Effector memory CD4-positive, alpha-beta T cell (primary cell): ENCODE data around the gene E2F1.
"Not testable (repeated sequence)": the region's sequence is repeated elsewhere in the genome, so short reads cannot be mapped to it uniquely, and the experiment has no call there.

ENCODE experiments used
- DNase-seq, 3 donors: peaks; one replicate each; pipeline ENCODE4 v3.0.0-alpha.2; 2020
- H3K27ac ChIP-seq: 2 replicates; pipeline ENCODE4 v1.7.0; 2013; ENCODE audit warnings: mild to moderate bottlenecking, low read length, moderate library complexity; ENCODE audit not compliant: insufficient read depth, poor library complexity, severe bottlenecking
- H3K27me3 ChIP-seq: replicated peaks from 2 replicates; pipeline ENCODE4 v1.7.0; 2013; ENCODE audit warnings: mild to moderate bottlenecking, low read length; ENCODE audit not compliant: insufficient read depth, control insufficient read depth, poor library complexity, severe bottlenecking
- H3K36me3 ChIP-seq: 2 replicates; pipeline ENCODE4 v1.7.0; 2013; ENCODE audit warnings: mild to moderate bottlenecking, low read length, moderate library complexity; ENCODE audit not compliant: control insufficient read depth, insufficient read depth
- H3K4me1 ChIP-seq: 2 replicates; pipeline ENCODE4 v1.7.0; 2013; ENCODE audit warnings: low read length, mild to moderate bottlenecking; ENCODE audit not compliant: control insufficient read depth, insufficient read depth, poor library complexity, severe bottlenecking
- H3K4me3 ChIP-seq: 2 replicates; pipeline ENCODE4 v1.7.0; 2013; ENCODE audit warnings: low read length, low read depth, mild to moderate bottlenecking; ENCODE audit not compliant: insufficient read depth, poor library complexity, severe bottlenecking
- H3K9me3 ChIP-seq: 2 replicates; pipeline ENCODE4 v1.7.0; 2013; ENCODE audit warnings: mild to moderate bottlenecking, low read length, moderate library complexity; ENCODE audit not compliant: control insufficient read depth

The E2F1 gene

DNA sequence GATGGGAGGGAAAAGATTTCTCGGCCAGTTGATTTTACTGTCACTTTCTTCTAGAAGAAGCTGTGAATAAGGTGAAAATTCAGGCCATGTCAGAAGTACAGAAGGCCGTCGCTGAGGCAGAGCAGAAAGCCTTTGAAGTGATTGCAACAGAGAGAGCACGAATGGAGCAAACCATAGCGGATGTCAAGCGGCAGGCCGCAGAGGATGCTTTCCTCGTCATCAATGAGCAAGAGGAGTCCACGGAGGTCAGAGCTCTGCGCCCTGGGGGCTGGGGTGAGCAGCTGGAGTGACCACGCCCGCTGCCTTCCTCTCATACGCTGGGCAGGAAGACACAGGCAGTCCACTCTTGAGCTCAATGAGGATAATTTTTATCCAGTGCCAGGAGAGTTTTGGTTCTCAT, 45.9 kb downstream of the E2F1 start:
- Histone ChIP-seq H3K36me3 (peaks cover 44% of the 10 kb centered on the region), H3K27ac (no peak overlapping the region)

DNA sequence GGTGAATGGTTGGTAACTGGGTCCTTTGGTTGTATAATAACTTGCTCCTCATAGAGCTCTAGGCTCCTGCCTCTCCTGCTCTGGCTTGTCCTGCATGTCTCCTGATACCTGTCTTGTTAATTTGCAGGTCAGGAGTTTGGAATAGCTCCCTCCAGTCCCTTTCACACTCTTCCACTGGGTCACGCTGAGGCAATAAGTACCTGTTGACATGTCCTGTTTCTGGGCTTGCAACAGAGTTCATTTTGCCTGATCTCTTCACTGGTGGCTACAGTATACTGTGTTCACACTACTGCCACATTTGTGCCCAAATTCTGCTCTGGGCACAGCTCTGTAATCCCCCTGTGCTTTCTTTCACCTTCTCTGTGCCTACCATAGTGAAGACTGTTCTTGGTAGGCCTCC, 49.4 kb downstream of the E2F1 start:
- Histone ChIP-seq H3K4me3 (no peak overlapping the region), H3K27me3 (no peaks in the 10 kb centered on the region), H3K27ac (no peak overlapping the region), H3K36me3 (peaks cover 31% of the 10 kb centered on the region), H3K4me1 (peaks cover 4% of the 10 kb centered on the region), H3K9me3 (no peaks in the 10 kb centered on the region)
- no peak for DNase-seq

More for the DNA sequence above, 45.9 kb downstream of the E2F1 start:
- no peaks in the 10 kb centered on the region for H3K4me1 ChIP-seq
- DNase-seq = no peak
- no peak overlapping the region for H3K4me3 ChIP-seq
- no peaks in the 10 kb centered on the region for H3K27me3 ChIP-seq
- H3K9me3 ChIP-seq = no peaks in the 10 kb centered on the region

DNA sequence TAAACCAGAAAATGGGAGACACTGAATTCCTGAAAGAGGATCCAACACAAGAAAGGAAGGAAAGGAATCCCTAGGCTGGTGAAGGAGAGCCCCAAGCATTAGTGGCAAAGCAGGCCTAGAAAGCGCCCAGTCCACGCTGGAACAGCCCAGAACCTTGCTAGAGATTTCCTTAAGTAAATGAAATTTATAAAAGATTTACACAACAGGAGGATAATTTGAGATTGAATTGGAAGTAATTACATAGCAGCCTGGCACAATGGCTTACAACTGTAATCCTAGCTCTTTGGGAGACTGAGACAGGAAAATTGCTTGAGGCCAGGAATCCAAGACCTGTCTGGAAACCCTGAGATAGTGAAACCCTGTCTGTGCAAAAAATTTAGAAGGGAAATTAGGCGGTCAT, 50.8 kb downstream of the E2F1 start:
- Histone ChIP-seq H3K36me3 (peaks cover 32% of the 10 kb centered on the region), H3K9me3 (no peaks in the 10 kb centered on the region), H3K4me3 (no peak overlapping the region), H3K27ac (no peak overlapping the region), H3K4me1 (peaks cover 4% of the 10 kb centered on the region), H3K27me3 (no peaks in the 10 kb centered on the region)
- DNase-seq = no peak

DNA sequence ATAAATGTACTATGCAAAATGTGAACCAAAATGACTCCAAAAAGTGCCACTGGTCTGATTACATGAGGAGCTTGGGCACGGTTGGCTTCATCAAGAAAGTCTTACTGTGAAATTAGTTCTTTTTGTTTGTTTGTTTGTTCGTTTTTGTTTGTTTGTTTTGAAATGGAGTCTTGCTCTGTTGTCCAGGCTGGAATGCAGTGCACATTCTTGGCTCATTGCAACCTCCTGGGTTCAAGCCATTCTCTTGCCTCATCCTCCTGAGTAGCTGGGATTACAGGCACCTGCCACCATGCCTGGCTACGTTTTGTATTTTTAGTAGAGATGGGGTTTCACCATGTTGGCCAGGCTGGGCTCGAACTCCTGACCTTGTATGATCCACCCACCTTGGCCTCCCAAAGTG, 54.3 kb downstream of the E2F1 start:
- H3K36me3 ChIP-seq = peaks cover 20% of the 10 kb centered on the region
- H3K27me3 ChIP-seq, H3K9me3 ChIP-seq, DNase-seq, H3K4me3 ChIP-seq, H3K4me1 ChIP-seq, H3K27ac ChIP-seq: not testable (repeated sequence)

DNA sequence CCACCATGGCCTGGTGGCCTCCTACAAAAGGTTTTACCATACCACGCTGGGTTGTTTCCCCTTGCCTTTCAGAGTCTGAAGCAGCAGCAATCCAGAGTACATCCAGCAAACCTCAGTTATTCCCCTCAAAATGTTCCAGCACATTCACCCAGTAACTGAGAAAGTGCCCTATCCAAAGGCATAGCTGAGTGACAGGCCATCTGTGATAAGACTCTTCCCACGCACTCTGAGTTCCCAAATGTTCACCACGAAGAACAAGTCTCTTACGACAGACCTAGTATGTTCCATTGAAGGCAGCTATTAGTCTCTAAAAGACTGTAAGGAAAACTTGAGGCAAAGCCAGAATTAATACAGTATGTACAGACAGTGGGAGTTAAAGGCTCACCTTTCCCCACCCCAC, 55.7 kb downstream of the E2F1 start:
- no peak for DNase-seq
- Histone ChIP-seq H3K27me3 (no peaks in the 10 kb centered on the region), H3K4me3 (no peak overlapping the region), H3K4me1 (peaks cover 4% of the 10 kb centered on the region), H3K9me3 (no peaks in the 10 kb centered on the region), H3K27ac (no peak overlapping the region), H3K36me3 (peaks cover 23% of the 10 kb centered on the region)

DNA sequence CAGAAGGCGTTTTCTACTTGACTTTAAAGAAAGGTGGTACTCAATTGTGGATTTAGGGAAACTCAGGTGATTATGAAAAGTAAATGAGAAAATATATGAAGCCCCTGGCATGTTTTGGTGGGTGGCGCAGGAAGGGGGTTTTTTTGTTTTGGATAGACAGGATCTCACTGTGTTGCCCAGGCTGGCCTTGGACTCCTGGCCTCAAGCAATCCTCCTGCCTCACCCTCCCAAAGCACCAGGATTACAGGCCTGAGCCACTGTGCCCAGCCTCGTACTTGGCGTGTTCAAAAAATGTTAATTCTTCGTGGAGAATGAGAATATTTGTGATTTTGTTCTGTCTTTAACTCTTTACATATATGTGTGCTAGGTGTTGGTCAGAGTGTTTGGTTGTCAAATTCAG, 56.2 kb downstream of the E2F1 start:
- Histone ChIP-seq H3K4me1 (peaks cover 4% of the 10 kb centered on the region), H3K27ac (no peak overlapping the region), H3K27me3 (no peaks in the 10 kb centered on the region), H3K4me3 (no peak overlapping the region), H3K36me3 (peaks cover 23% of the 10 kb centered on the region), H3K9me3 (no peaks in the 10 kb centered on the region)
- DNase-seq = no peak

DNA sequence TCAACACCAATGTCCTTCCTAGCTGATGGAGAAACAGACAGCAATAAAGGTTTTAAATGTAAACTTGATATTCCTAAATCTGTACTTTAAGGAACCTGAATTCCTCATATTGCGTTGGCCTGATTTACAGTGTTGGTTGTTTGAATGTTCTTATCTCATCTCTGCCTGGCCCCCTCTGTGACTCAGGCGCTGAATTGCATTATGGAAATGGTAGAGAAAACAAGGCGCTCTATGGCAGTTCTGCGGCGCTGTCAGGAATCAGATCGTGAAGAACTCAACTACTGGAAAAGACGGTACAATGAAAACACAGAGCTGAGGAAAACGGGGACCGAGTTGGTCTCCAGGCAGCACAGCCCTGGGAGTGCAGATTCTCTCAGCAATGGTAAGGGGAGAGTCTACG, 56.7 kb downstream of the E2F1 start:
- H3K27ac ChIP-seq = no peak overlapping the region
- no peaks in the 10 kb centered on the region for H3K9me3 ChIP-seq
- H3K27me3 ChIP-seq = no peaks in the 10 kb centered on the region
- no peak overlapping the region for H3K4me3 ChIP-seq
- peaks cover 5% of the 10 kb centered on the region for H3K4me1 ChIP-seq
- H3K36me3 ChIP-seq = peaks cover 23% of the 10 kb centered on the region
- DNase-seq = no peak

DNA sequence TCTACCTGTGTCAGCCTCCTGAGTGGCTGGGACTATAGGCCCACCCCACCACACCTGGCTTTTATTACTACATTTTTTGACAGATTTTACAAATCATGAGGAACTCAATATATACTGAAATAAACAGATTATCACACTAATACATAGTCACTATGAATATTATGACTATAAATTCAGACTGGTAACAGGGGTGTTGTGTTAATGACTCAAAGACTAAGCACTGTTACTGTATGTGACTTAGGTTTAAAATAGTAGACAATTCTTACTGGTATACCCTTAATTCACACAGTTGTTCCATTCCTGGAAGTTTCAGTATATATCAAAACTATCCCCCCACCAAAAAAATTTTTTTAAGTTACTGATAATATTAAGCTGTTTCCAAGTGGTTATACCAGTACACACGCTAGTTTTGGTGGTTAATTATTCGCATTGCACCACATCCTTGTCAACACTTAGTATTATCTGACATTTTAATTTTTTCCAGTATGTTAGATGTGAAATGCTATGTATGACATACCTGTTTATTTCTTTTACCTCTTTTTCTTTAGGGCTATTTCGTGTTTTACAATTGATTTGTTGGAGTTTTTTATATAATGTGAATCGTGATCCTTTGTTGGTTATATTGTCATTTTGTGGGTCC, 58.5 kb downstream of the E2F1 start:
- no peaks in the 10 kb centered on the region for H3K27me3 ChIP-seq
- no peak overlapping the region for H3K4me3 ChIP-seq
- H3K9me3 ChIP-seq = no peaks in the 10 kb centered on the region
- peaks cover 6% of the 10 kb centered on the region for H3K4me1 ChIP-seq
- peaks cover 23% of the 10 kb centered on the region for H3K36me3 ChIP-seq
- H3K27ac ChIP-seq = no peak overlapping the region
- no peak for DNase-seq

DNA sequence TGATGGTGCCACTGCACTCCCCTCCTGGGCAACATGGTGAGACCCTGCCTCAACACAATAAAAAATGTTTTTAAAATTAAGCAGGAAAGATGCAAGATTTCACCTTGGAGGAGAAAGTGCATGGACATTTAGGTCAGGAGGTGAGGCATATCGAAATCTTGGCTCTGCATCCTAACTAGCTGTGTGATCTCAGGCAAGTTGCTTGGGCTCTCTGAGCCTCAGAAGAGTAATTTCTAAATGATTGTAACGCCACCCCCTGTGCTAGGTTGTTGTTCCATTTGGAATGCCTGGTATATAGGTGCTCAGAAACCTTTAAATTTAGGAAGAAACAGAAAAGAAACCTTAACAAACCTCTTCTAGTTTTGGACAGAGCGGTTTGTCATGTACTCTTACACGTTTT, 60.0 kb downstream of the E2F1 start:
- no peaks in the 10 kb centered on the region for H3K9me3 ChIP-seq
- H3K4me1 ChIP-seq = peaks cover 6% of the 10 kb centered on the region
- no peaks in the 10 kb centered on the region for H3K27me3 ChIP-seq
- no peak overlapping the region for H3K4me3 ChIP-seq
- H3K36me3 ChIP-seq = peaks cover 23% of the 10 kb centered on the region
- DNase-seq = no peak
- no peak overlapping the region for H3K27ac ChIP-seq
